IPS-18c (cell line): ENCODE results near the gene VSIG2.

ENCODE experiments used
- H3K4me3 ChIP-seq: 2 replicates; pipeline ENCODE4 v1.7.0; 2013; ENCODE audit warnings: low read depth, mild to moderate bottlenecking, low read length, moderate library complexity; ENCODE audit not compliant: insufficient read depth
- H3K9me3 ChIP-seq: one replicate; pipeline ENCODE4 v1.6.1; 2013; ENCODE audit warnings: mild to moderate bottlenecking, low read length, moderate library complexity; ENCODE audit not compliant: control insufficient read depth, insufficient read depth

The VSIG2 gene

GRCh38 chr11:124712392-124712791, 39.7 kb downstream of the VSIG2 start:
- no peak overlapping the region for H3K4me3 ChIP-seq

GRCh38 chr11:124707829-124708228, 44.2 kb downstream of the VSIG2 start:
- H3K4me3 ChIP-seq: no peak overlapping the region
- H3K9me3 ChIP-seq: no peaks in the 10 kb centered on the region

More at GRCh38 chr11:124712392-124712791, 39.7 kb downstream of the VSIG2 start:
- no peaks in the 10 kb centered on the region for H3K9me3 ChIP-seq

- no peaks in the 10 kb centered on the region for H3K9me3 ChIP-seq
Measured at GRCh38 chr11:124700028-124700427, 52.0 kb downstream of the VSIG2 start.

GRCh38 chr11:124699547-124699946, 52.5 kb downstream of the VSIG2 start:
- H3K4me3 ChIP-seq: no peak overlapping the region
- no peaks in the 10 kb centered on the region for H3K9me3 ChIP-seq

More at GRCh38 chr11:124700028-124700427, 52.0 kb downstream of the VSIG2 start:
- H3K4me3 ChIP-seq: no peak overlapping the region
